Activated naive CD4-positive, alpha-beta T cell treated with anti-CD3 and anti-CD28 coated beads for 36 hours (primary cell): ENCODE measurements around the gene RHOU. TPM values are rescaled to one million over a fixed set of nuclear protein-coding genes. Genes with fewer than 3 reads are reported as not detected.
A peak's percentile ranks its signal among the peaks of the same experiment; 100 is the strongest.

ENCODE experiments used
- CTCF ChIA-PET: fragments of 350-600 bp; sonication (Branson Sonifier 250); formaldehyde crosslinking; loops from one replicate; lab custom pipeline; 2021; ENCODE audit warnings: antibody characterized with exemption; lab: Charles Lee
- DNase-seq: peaks from one replicate; pipeline ENCODE4 v3.0.0-alpha.2; 2020
- H3K27ac Mint-ChIP-seq: one replicate; pipeline ENCODE4 v1.8.0; 2021; ENCODE audit warnings: mild to moderate bottlenecking, mixed read lengths
- H3K27me3 Mint-ChIP-seq: one replicate; pipeline ENCODE4 v1.8.0; 2021; ENCODE audit warnings: low read depth, mixed read lengths
- H3K36me3 Mint-ChIP-seq: one replicate; pipeline ENCODE4 v1.8.0; 2021; ENCODE audit warnings: low read depth, mixed read lengths
- H3K4me1 Mint-ChIP-seq: one replicate; pipeline ENCODE4 v1.8.0; 2021; ENCODE audit warnings: low read depth, mixed read lengths
- H3K4me3 Mint-ChIP-seq: one replicate; pipeline ENCODE4 v1.8.0; 2021; ENCODE audit warnings: mild to moderate bottlenecking, moderate library complexity, mixed read lengths
- H3K9me3 Mint-ChIP-seq: one replicate; pipeline ENCODE4 v1.8.0; 2021; ENCODE audit warnings: mixed read lengths
- intact Hi-C: fragments of 100-400 bp; cut with micrococcal nuclease; formaldehyde crosslinking; loops from one replicate; pipeline ENCODE4 v1.15.1; 2023
- total RNA-seq, 2 experiments: library from RNA; stranded (reverse); gene quantifications; one replicate each; pipeline ENCODE4 v1.2.3, GENCODE V29; 2021

Gene RHOU
- total RNA-seq, 2 experiments from 2014 or later, result 0.17 to 0.35 TPM

DNA sequence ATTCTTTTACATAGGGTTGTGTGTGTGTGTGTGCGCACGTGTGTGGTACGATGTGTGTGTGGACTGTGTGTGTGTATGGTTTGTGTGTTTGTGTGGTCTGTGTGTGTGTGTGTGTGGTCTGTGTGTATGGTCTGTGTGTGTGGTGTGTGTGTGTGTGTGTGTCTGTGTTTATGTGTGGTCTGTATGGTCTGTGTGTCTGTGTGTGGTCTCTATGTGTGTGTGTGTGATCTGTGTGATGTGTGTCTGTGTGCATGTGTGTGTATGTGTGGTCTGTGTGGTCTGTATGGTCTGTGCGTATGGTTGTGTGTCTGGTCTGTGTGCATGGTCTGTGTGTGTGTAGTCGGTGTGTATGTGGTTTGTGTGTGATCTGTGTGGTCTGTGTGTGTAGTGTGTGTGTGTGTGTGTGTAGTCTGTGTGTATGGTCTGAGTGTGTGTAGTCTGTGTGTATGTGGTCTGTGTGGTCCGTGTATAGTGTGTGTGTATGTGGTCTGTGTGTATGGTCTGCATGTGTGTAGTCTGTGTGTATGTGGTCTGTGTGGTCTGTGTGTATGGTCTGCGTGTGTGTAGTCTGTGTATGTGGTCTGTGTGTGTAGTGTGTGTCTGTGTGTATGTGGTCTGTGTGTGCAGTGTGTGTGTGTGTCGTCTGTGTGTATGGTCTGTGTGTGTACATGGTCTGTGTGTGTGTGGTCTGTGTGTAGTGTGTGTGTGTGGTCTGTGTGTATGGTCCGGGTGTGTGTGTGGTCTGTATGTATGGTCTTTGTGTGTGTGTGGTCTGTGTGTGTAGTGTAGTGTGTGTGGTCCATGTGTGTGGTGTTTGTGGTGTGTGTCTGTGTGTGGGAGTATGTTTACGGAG is 46.8 kb downstream of the RHOU start:
- no peak overlapping the region for H3K4me3 Mint-ChIP-seq
- intact Hi-C loops, result no loop called here

DNA sequence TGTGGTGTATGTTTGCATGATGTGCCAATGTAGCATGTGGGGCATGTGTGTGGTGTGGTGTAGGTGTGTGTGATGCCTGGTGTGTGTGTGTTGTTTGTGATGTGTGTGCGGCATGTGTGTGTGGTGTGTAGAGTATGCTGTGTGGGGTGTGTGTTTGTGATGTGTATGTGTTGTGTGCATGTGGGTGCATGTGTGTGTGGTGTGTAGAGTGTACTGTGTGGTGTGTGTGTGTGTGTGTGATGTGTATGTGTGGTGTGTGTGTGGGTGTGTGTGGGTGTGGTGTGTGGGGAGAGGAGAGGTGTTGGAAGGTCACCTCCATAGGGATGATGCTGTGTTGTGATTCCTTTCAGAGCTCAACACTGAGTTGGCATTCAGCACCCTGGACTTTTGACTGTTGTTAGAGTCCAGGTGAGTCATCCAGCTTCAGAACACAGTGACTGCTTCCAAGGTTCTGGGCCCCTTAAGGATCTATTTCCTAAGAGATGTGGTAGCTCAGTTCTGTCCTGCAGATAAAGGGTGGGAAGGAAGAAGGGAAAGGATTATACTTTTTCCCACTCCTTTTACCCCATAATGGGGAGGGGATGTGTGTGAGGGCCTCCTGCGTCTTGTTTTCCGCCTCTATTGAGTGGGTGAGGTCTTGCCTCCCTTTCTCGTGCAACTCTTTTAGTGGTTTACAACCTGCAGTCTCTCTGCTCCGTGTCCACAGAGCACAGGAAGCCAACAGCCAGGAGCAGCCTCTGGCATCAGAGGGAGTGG is 47.6 kb downstream of the RHOU start:
- Mint-ChIP-seq H3K27ac (no peak overlapping the region), H3K27me3 (no peaks in the 10 kb centered on the region), H3K36me3 (no peaks in the 10 kb centered on the region), H3K4me1 (peaks cover 2% of the 10 kb centered on the region), H3K4me3 (no peak overlapping the region), H3K9me3 (no peaks in the 10 kb centered on the region)
- no peak for DNase-seq
- intact Hi-C loops, result no loop called here
- CTCF ChIA-PET, result interaction anchor here (0.5 kb wide), 1 partner anchor 693 kb away, joined by 5 read pairs; no protein-coding TSS in a partner anchor

More for the DNA sequence above, 46.8 kb downstream of the RHOU start:
- Mint-ChIP-seq H3K27ac (no peak overlapping the region), H3K36me3 (no peaks in the 10 kb centered on the region), H3K4me1 (peaks cover 2% of the 10 kb centered on the region), H3K9me3 (no peaks in the 10 kb centered on the region), H3K27me3 (no peaks in the 10 kb centered on the region)
- CTCF ChIA-PET, result interaction anchor here (0.5 kb wide), 1 partner anchor 694 kb away, joined by 5 read pairs; no protein-coding TSS in a partner anchor
- no peak for DNase-seq

DNA sequence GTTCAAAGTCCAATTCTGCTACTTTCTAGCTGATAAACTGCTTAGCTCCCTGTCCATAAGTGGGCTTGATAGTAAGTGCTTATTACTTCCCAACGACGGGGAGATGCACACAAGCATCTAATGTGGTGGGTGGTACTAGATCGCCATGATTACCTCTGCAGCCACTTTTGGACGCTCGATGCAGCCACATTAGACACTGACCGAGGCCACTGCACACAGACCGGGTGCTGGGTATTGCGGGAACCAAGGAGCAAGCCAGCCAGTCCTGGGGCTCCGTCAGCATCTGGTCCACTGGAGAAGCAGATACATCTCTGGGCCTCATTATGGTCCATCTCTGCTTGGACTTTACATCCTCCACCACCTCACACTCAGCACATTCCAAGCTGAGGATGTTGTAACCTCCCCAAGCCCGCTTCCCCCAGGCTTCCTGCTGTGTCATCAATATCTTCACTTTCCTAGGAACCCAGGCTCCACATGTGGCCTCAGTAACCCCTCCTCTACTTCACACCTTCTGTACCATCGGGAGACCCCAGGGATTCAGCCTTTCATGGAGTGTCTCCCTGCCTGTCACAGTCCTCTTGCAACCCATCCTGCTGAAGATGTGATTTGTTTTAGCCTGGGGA is 48.2 kb downstream of the RHOU start:
- no peaks in the 10 kb centered on the region for H3K27me3 Mint-ChIP-seq
- intact Hi-C loops, result no loop called here
- H3K4me1 Mint-ChIP-seq, result peaks cover 2% of the 10 kb centered on the region
- H3K9me3 Mint-ChIP-seq, result no peaks in the 10 kb centered on the region
- H3K4me3 Mint-ChIP-seq, result no peak overlapping the region
- no peak overlapping the region for H3K27ac Mint-ChIP-seq
- H3K36me3 Mint-ChIP-seq, result no peaks in the 10 kb centered on the region
- no peak for DNase-seq
- CTCF ChIA-PET, result no interaction called here

DNA sequence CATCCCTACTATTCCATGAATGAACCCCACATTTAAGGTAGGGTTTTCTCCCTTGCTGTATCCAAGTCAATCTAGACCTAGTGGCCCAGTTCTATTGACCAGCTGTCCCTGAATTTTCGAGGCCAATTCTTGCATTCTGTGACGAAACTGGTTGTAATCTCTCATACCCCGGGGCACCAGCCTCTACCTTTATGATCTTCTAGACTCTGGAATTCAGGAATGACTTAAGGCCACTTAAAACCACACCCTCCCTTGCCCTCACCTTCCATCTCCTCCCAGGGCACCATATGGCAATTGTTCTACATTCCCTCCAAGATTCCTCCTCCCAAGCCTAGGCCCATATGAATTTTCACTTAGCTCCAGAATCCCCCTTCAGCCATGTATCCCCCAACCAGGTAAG is 48.9 kb downstream of the RHOU start:
- no peak for DNase-seq
- intact Hi-C loops, result no loop called here
- Mint-ChIP-seq H3K27ac (no peak overlapping the region), H3K4me3 (no peak overlapping the region), H3K9me3 (no peaks in the 10 kb centered on the region), H3K36me3 (no peaks in the 10 kb centered on the region), H3K4me1 (peaks cover 2% of the 10 kb centered on the region), H3K27me3 (no peaks in the 10 kb centered on the region)
- CTCF ChIA-PET, result no interaction called here

DNA sequence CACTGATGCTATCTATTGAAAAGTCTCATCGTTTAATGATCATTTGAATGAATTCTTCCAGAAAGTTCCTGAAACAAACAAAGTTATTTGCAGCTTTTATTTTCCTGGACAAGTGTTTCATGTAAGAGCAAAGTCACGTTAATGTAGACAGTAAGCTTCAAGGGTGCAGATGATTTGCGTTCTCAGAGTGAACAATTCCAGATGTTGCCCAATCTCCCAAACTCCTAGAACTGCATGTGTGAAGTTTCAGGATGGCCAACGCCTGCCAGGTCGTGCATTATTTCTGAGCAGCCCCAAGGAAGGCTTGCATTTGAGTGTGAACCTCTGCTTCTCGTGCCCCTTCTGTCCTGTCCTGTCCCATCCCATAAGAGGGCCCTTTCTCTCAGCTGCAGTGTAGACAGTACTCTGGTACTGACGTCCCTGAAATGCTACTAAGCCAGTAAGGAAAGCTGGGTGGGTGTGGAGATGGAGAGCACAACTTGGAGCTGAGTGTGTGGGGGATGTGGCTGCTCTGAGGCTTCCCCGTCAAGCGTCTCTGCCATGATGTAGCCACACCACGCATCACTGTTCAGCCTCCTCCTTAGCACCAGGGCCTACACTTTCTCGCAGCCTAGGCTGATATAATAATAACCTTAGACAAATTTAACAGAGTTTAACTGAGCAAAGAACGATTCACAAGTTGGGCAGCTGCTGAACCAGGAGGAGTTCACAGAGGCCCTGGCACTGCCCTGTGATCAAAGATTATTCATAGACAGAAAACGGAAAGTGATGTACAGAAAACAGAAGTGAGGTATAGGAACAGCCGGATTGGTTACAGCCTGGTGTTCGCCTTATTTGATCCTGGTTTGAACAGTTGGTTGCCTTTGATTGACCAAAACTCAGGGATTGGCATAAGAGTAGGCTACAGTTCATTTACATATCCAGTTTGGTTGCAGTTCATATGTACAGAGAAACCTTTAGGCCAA is 50.4 kb downstream of the RHOU start:
- intact Hi-C loops, result no loop called here
- CTCF ChIA-PET, result no interaction called here
- no peaks in the 10 kb centered on the region for H3K9me3 Mint-ChIP-seq
- no peak overlapping the region for H3K27ac Mint-ChIP-seq
- peaks cover 3% of the 10 kb centered on the region for H3K4me1 Mint-ChIP-seq
- no peak for DNase-seq
- no peaks in the 10 kb centered on the region for H3K27me3 Mint-ChIP-seq
- no peaks in the 10 kb centered on the region for H3K36me3 Mint-ChIP-seq
- H3K4me3 Mint-ChIP-seq, result no peak overlapping the region

DNA sequence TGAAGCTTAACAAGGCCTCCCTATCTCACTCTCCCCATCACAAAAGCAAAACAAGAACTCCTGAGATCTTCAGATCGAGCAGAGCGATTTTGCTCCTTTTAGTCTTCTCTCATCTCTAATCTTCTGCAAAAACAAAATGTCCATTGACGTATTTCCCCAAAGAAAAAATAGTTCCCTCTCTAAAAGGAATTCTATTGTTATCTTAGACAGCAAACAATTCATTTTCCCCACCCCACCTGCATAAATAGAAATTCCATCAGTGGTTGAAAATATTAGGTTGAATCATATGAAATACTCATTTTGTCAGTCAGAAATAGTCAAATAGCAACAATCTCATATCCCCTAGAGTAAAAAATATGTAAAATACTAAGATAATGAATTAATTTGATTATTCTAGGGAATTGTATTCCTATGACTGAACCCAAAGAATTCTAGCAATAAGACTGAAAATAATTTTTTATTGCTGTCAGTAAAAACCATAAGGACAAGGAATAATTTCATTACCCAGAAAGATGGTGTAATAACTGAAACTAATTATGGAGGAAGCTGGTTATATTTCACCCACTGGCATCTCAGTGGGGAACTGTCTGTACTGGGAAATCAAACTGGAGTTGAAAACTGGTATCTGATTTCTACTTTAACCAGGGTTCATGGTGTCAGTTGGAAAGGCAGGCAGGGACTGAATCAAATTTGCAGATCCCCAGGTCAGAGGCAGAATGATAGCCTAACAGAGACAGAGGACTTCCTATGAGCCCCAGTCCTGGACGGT is 51.3 kb downstream of the RHOU start:
- H3K27ac Mint-ChIP-seq, result no peak overlapping the region
- CTCF ChIA-PET, result no interaction called here
- no peaks in the 10 kb centered on the region for H3K9me3 Mint-ChIP-seq
- peaks cover 8% of the 10 kb centered on the region for H3K4me1 Mint-ChIP-seq
- no peaks in the 10 kb centered on the region for H3K36me3 Mint-ChIP-seq
- no peak for DNase-seq
- no peak overlapping the region for H3K4me3 Mint-ChIP-seq
- intact Hi-C loops, result no loop called here
- H3K27me3 Mint-ChIP-seq, result no peaks in the 10 kb centered on the region

DNA sequence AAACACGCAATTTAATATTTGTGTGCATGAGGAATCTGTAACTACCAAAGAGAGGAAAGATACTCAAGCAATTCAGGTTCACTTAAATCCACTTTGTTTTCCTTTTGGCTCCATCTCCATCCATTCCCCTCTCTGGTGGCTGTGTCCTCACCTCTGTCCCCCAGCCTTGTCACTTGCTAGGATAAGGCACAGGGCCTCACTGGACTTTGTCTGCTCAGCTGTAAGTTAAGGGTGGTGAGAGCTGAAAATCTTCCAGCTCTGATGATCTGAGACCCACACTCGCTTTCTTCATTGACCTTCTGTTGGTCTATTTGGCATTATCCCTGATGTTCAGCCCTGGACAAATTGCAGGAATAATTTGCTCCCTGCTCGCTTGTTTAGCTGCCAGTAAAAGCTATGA is 56.5 kb downstream of the RHOU start:
- no peaks in the 10 kb centered on the region for H3K9me3 Mint-ChIP-seq

DNA sequence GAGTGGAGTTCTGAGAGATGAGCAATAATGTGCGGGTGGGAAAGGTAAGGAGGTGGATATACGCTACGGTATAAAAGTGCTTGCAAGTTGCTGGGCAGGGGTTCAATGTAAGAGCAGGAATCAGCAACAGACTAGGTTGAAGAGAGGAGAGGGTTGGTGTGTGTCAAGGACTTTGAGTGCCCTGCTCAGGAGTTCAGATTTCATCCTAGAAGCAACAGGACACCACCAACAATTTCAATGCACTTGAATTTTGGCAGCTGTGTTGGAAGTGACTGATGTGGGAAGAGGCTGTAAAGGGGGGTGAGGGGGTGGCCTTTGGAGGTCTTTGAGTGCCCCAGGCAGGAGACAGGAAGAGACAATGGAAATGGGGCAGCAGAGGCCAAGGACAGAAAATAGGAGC is 57.3 kb downstream of the RHOU start:
- H3K4me3 Mint-ChIP-seq, result no peak overlapping the region
- H3K27ac Mint-ChIP-seq, result no peak overlapping the region

More for the DNA sequence above, 56.5 kb downstream of the RHOU start:
- intact Hi-C loops, result loop anchor here (5.0 to 10.0 kb wide), 4 partner anchors 39 to 553 kb away; partner anchors contain the start of genes CCSAP and RHOU
- H3K36me3 Mint-ChIP-seq, result no peaks in the 10 kb centered on the region
- CTCF ChIA-PET, result interaction anchor here (0.6 to 1.0 kb wide), 3 partner anchors 13 to 95 kb away, joined by 3 read pairs; no protein-coding TSS in a partner anchor
- no peak for DNase-seq
- no peak overlapping the region for H3K4me3 Mint-ChIP-seq
- H3K27me3 Mint-ChIP-seq, result no peaks in the 10 kb centered on the region
- H3K4me1 Mint-ChIP-seq, result peaks cover 6% of the 10 kb centered on the region
- no peak overlapping the region for H3K27ac Mint-ChIP-seq

DNA sequence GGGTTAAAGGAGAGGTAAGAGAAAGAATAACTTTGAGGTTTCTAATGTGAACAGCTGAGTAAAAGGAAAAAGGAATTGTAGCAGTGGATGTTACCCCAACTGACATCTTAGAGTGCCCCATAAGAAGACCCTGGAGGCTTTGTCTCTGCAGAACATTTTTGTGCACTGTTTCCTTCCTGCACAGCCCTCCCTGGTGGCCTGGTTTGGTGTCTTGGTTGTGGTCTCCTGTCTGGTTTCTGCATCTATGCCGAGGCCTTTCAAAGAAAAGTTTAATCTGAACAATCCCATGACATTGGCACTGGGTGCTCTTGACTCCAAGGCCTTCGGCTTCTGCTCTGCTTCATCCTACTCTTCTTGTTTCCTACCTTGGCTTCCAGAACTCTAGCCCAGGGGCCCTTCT is 57.8 kb downstream of the RHOU start:
- Mint-ChIP-seq H3K4me1 (peaks cover 6% of the 10 kb centered on the region), H3K27ac (no peak overlapping the region), H3K27me3 (no peaks in the 10 kb centered on the region), H3K36me3 (no peaks in the 10 kb centered on the region), H3K4me3 (no peak overlapping the region), H3K9me3 (peaks cover 2% of the 10 kb centered on the region)
- intact Hi-C loops, result loop anchor here (5.0 to 10.0 kb wide), 4 partner anchors 41 to 552 kb away; partner anchors contain the start of genes CCSAP and RHOU
- peak; percentile 31 for DNase-seq
- CTCF ChIA-PET, result interaction anchor here (0.6 kb wide), 1 partner anchor 58 kb away, joined by 4 read pairs; no protein-coding TSS in a partner anchor

More for the DNA sequence above, 57.3 kb downstream of the RHOU start:
- Mint-ChIP-seq H3K4me1 (peaks cover 6% of the 10 kb centered on the region), H3K9me3 (peaks cover 2% of the 10 kb centered on the region), H3K36me3 (no peaks in the 10 kb centered on the region), H3K27me3 (no peaks in the 10 kb centered on the region)
- no peak for DNase-seq
- intact Hi-C loops, result loop anchor here (5.0 to 10.0 kb wide), 4 partner anchors 40 to 552 kb away; partner anchors contain the start of genes CCSAP and RHOU
- CTCF ChIA-PET, result interaction anchor here (0.6 kb wide), 1 partner anchor 58 kb away, joined by 4 read pairs; no protein-coding TSS in a partner anchor

DNA sequence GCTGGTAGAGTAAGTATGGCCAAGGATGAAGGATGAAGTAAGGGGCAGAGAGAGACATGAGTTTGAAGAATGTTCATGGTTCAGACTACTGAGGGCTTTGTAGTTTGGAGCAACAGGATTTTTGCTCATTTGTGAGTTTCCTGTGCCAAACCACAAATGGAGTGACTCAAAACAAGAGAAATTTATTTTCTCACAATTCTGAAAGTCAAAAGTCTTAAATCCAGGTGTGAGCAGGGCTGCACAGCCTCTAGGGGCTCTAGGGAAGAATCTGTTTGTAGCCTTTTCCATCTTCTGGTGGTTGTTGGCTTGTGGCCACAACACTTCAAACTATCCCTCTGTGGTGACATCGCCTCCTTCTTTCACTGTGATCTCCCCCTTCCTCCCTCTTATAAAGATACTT is 58.9 kb downstream of the RHOU start:
- Mint-ChIP-seq H3K27me3 (no peaks in the 10 kb centered on the region), H3K27ac (no peak overlapping the region), H3K4me1 (peaks cover 6% of the 10 kb centered on the region), H3K9me3 (peaks cover 2% of the 10 kb centered on the region), H3K4me3 (no peak overlapping the region), H3K36me3 (peaks cover 2% of the 10 kb centered on the region)
- CTCF ChIA-PET, result interaction anchor here (1.5 to 2.3 kb wide), 2 partner anchors 10 to 58 kb away, joined by 8 to 13 read pairs; partner anchors contain the start of gene RHOU
- peak; percentile 52 for DNase-seq
- intact Hi-C loops, result loop anchor here (1.0 to 10.0 kb wide), 8 partner anchors 11 to 647 kb away; partner anchors contain the start of genes CCSAP and RHOU
